Adrenal gland (tissue), 5 donors: ENCODE results near the gene AK8.

Source experiments
- POLR2A ChIP-seq, 2 donors: fragments of 450-650 bp; IDR thresholded peaks; one replicate each; pipeline ENCODE4 v1.6.1; 2017; ENCODE audit warnings: antibody characterized with exemption in 2 of 2, mild to moderate bottlenecking in 2 of 2, moderate library complexity in 1 of 2
- TF ChIP-seq, protein P1 (sequence below), 6 experiments: fragments of 450-650 bp in 4 of 6; fragments of 200-600 bp in 2 of 6; sonication (generic) in 1 of 6; IDR thresholded peaks; 1 replicate in 5 of 6; 2 replicates in 1 of 6; pipeline versions ENCODE4 v1.5.1 to v1.8.0; 2016 to 2021; ENCODE audit warnings: antibody characterized with exemption in 6 of 6, mild to moderate bottlenecking in 2 of 6, moderate library complexity in 1 of 6
- donor health status: DM: no; HTN: no; CAD: no.

DNA sequence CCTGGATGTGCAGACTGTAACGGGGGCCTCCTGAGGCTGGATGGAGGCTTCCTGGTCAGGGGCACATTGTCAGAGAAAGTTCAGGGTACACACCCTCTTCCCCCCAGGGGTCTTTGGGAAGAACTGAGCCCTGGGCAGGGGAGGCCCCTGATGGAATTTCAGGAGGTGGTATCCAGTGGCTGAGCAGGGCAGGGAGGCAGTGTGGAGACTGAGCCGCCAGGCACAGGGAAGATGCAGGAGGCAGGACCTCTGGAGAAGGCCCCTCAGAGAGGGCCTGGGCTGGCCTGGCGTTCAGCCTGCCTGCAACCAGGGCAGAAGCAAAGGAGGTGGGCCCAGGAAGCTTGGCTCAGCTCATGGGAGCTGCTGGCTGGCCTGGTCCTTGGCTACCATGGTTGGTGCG, 154.3 kb downstream of the AK8 start:
- TF ChIP-seq, protein P1, sequence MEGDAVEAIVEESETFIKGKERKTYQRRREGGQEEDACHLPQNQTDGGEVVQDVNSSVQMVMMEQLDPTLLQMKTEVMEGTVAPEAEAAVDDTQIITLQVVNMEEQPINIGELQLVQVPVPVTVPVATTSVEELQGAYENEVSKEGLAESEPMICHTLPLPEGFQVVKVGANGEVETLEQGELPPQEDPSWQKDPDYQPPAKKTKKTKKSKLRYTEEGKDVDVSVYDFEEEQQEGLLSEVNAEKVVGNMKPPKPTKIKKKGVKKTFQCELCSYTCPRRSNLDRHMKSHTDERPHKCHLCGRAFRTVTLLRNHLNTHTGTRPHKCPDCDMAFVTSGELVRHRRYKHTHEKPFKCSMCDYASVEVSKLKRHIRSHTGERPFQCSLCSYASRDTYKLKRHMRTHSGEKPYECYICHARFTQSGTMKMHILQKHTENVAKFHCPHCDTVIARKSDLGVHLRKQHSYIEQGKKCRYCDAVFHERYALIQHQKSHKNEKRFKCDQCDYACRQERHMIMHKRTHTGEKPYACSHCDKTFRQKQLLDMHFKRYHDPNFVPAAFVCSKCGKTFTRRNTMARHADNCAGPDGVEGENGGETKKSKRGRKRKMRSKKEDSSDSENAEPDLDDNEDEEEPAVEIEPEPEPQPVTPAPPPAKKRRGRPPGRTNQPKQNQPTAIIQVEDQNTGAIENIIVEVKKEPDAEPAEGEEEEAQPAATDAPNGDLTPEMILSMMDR (IDR thresholded peaks at IDR 0.05), result no peak
- TF ChIP-seq POLR2A (IDR thresholded peaks at IDR 0.05), result no peak
